T follicular helper cell (primary cell): ENCODE measurements around the gene TIGD1.

Experiments used
- DNase-seq: peaks from one replicate; pipeline ENCODE4 v3.0.0-alpha.2; 2020; ENCODE audit warnings: low read depth
- total RNA-seq, 2 experiments: gene quantifications; one replicate each; lab custom pipeline; 2026; lab: John Stamatoyannopoulos, UW

Gene TIGD1
- total RNA-seq: 19.4 to 25.9 reads per million in 2 experiments

DNA sequence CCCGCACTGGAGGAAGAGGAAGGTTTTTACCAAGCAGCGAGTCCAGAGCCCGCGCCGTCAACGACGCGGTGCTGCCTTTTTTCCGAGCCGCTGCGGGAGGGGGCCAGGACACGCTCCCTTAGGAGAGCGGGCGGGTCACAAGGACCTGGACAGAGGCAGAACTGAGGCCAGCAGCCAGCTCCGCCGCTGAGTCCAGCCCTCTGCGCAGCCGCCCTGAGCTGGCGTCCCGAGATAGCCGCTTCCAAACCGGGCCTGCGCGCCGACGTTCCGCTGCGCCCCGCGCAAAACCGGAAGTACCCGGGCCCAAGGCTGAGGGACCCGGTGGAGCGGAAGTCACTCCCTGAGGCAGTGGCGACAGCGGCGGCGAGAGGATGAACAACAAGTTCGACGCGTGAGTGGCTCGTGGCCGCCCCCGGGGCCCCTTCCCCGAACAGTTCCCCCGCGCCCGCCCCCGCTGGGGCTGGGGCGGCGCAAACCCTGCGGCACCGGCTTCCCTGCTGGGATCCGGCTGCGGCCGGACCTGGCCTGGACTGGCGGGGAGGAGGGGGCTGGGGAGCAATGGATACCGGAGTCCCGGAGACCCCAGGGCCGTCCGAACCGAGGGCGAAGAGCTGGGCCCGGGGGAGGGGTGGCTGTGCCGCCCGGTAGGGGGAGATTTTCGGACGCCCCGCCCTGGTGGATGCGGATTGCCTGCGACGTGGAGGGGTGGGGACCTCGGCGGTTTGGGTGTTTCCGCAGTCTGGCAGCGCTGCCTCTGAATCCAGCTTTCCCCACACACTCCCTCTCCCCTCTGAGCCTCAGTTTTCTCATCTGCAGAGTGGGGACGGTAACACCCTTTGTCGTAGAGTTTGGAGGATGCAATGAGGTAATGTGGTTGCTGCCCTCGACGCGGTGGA is at the start of gene TIGD1, which contains the start of gene EIF4E2:
Gene TIGD1, minus strand, starts transcription at position 204 of the 896 bp plus-strand sequence. CDS start 675 bp downstream, outside the sequence.
Gene EIF4E2, plus strand, starts transcription at position 336 of the 896 bp plus-strand sequence. Its CDS starts 36 bp downstream, at position 372.
- peak; percentile 82 for DNase-seq

DNA sequence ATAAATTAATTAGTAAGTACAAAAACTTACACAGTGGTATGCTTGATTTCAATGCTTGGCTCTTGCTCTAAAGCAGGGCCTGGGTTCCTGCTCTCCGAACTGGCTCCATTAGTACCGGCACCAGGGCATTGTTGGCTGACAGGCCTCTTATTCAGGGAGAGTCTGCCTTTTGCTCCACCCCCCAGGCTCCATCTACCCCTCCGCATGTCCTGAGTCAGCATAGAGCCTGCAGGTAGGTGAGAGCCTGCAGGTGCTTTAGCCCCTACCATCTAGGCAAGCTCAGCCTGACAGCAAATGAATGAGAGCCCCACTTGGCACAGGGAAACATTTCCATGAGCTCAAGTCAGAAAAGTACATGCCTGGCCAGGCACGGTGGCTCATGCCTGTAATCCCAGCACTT is 47.9 kb upstream of the TIGD1 start:
- no peak for DNase-seq

DNA sequence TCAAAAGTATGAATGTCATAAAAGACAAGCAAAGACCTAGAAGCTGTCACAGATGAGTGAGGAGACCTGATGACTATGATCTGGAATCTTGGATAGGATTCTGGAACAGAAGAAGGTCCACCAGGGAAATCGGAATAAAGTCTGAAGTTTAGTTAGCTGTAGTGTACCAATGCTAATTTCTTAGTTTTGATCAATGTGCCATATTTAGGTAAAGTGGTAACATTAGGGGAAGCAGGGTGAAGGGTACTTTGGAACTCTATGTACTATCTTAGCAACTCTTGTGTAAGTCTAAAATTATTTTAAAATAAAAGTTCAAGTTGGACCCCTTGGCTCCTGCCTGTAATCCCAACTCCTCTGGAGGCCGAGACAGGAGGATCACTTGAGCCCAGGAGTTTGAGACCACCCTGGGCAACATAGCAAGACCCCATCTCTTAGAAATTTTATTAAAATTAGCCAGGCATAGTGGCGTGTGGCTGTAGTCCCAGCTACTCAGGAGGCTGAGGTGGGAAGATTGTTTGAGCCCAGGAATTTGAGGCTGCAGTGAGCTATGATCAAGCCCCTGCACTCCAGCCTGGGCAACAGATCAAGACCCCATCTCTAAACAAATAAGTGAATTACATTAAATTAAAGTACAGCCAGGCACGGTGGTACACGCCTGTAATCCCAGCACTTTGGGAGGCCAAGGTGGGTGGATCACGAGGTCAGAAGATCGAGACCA is 47.2 kb upstream of the TIGD1 start:
- DNase-seq: no peak

DNA sequence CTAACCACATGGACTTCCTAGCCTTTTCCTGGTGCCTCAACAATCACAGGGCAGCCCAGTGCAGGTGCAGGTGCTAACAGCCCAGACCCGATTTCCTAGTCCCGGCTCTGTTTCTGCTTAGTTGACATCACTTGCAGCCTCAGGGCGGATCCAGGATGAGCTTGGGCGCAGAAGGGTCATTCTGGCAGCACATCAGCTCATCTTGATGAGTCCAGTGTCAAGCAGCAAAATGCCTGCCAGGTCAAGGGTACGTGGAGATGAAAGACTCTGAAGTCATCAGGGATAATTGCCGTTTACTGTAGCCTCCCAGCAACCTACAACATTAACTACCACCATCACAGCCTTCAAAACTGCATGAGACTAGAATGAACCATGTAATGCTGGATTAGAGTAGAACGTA is 43.6 kb upstream of the TIGD1 start:
- no peak for DNase-seq

DNA sequence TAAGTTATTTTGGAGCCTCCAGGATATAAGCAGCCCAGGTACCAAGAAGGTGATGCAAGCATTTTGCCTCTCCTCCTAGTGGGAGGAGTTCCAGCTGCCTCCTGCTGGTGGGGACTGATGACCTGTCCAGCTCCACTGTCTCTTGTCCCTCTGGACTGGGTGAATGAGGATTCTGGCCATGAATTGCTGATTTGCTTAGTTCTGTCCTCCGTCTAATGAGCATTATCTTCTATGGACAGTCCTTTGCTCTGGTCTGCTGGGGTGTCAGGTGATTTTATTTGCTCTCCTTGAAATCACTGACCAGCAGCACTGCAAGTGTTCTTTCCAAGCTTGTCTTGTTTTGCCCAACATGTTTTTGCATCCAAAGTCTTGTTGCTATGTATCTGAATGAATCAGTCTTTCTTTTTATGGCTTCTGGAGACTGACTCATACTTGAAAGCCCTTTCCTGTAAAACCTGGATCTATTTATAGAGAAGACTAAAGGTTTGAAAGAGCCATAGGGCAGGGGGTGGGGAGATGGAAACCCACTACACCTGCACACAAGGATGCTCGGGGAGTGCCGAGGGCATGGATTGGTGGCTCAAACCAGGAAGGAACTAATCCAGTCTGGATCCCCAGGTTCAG is 42.5 kb upstream of the TIGD1 start:
- no peak for DNase-seq

DNA sequence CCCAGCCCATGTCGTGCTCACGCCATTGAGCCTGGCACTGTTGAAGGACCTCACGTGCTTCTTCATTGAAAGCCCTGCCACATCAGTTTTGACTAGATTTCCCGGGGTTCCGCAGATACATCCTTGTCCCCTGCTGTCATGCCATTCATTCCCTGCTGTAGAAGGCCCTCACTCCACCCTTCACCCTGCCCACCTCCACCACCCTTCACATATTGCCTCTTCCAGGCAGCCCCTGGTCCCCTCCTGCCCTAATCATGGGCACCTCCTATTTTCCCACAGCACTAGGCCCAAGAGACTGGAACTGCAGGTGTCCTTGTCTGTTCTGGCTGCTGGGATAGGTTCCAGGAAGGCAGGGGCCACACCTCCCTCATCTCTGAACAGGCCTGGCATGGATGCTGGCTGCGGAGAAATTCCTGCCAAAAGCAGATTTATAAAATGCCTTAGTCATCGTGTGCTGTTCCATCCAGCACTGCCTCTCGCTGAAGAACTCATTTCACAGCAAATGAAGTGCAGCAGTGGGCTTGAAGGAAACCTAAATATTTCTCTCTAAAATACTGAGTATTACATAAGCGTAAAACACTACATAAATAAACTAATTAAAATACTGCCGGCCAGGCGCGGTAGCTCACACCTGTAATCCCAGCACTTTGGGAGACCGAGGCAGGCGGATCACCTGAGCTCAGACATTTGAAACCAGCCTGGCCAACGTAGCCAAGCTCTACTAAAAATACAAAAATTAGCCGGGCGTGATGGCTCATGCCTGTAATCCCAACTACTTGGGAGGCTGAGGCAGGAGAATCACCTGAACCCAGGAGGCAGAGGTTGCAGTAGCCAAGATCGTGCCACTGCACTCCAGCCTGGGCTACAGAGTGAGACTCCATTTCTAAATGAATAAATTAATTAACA is 38.6 kb upstream of the TIGD1 start:
- DNase-seq: no peak

DNA sequence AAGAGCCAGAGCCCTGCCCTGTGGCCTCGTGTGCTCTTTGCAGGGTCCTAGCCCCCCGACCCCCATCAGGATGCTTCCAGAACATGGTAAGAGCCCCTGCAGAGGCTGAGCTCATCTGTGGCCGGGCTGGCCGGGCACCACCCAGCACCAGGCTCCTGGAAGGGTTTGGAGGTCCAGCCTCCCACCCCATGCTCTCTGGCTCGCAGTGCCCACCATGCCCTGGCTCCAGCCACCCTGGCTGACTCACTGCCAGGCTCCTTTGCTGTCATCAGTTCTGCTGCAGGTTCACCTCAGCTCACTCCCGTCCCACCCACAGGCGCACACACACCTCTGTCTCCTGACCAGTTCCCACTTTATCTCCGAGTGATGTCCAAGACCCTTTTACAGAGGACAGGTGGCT is 37.7 kb upstream of the TIGD1 start:
- DNase-seq: no peak

GRCh38 chr2:232587512-232587911 is 37.2 kb upstream of the TIGD1 start:
- no peak for DNase-seq

- DNase-seq: no peak
These were observed 36.7 kb upstream of the TIGD1 start for GRCh38 chr2:232586943-232587505.

DNA sequence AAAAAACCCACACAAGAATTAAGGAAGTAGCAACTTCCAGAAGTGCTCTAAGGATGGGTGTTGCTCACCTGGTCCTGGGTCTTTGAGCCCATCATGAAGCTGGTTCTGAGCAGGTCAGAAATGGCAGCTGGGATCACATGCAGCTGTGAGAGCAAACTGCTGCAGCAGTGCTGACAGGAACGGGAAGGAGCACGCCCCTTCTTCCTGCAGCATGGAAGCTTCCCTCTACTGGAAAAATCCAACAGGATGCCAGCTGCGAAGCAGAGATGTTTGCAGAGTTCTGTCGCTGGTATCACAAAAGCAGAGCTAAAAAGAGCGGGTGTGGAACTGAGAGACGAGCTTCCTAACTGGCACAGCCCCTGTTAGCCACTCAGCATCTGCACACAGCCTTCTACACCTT is 33.9 kb upstream of the TIGD1 start:
- DNase-seq: no peak

GRCh38 chr2:232581725-232582124 is 31.4 kb upstream of the TIGD1 start:
- no peak for DNase-seq

DNA sequence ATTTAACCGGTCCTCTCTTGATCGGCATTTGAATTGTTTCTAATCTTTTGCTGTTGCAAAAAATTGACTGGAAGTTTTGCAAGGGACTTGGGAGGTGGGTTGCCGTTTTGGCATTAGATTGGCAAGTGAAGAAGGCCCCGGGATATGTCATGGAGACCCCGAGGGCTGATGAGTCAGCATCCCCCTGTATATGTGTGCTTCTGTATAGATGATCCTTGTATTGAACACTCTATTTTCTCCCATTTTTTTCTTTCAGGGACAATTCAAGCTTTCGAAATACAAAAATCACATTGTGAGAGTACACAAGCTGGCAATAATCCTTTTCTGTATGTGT is 30.3 kb upstream of the TIGD1 start:
- no peak for DNase-seq

DNA sequence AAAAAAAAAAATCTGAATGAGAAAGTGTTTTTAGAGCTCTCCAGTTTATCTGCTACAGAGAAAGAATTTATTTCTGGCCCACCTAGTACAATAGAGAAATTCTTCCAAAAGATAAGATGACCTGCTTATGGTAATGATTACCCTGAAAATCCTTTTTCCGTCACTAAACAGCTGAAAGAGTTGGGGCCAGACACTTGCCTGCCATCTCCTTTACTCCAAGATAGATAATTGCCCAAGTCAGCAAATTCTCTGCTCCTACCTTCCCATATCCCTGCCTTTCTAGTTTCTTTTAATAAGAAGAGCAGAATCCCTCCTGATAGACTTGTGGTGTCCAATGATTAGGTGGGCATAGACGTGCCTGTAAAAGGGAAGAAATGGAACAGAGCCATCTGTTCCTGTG is 28.3 kb upstream of the TIGD1 start:
- DNase-seq: no peak

DNA sequence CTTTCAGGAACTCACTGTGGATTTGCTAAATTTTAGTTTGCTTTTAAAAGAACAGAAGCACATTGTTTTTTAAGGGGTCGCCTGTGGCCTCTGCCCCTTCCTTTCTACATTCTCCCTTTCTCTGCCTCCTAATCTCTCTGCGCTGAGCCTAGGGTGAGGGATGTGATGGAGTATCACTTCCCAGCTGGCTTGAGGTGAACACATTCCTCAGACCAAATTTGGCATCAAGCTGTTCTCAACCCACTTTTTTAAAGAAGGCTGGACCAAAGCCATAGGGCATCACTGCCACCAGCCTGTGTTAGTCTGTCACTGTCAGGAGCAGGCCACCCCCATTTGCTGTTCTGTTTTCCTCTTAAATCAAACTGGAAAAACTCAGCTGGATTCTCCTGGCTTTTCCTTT is 27.5 kb upstream of the TIGD1 start:
- DNase-seq: no peak

DNA sequence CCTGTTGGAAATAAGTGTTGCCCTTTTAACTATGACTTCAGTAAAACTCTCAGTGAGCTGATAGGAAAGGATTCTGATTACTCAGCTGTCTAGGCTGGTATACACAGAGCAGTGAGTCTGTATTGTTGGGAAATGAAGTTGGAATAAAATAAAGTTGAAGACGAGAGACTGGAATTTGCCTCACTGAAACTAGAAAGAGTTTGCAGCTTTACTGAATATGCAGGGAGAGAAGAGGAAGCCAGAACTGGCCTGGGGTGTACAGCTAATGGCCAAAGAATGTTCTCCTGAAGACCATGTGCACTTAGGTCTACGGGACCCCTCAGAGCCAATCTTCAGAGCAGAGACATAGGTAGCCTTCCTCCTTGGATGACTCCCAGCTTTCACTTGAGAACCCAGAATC is 26.6 kb upstream of the TIGD1 start:
- no peak for DNase-seq

GRCh38 chr2:232575404-232575746 is 25.0 kb upstream of the TIGD1 start:
- no peak for DNase-seq

GRCh38 chr2:232574674-232575403 is 24.5 kb upstream of the TIGD1 start:
- DNase-seq: no peak

DNA sequence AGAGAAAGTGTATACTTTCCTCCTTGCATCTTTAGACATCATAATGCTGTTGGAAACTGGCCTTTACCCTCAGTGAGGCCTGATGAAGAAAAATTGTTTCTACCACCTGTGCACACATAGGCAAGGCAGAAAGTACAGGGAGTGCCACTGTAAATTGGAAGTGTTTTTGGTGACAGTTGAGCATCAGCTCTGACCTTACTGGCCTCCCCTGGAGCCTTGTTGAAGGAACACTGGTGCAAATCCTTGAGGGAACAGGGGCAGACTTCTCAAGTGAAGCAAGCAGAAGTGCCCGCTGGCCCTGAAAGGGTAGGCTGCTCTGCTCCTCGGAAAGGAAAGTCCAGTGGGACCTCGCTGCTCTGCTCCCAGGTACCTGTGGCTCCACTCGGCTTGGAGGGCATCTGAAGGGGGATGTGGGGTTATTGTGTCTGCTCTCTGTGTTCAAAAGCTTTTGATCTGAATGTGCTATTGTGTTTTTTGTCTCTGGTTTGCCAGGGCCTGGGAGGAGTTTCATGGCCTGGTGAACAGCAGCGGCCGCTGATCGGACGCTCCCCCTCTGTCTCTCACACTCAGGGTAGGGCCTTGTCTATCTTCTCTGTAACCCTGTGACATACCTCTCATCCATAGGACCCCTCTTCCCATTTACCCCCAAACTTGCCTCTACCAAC is 23.5 kb upstream of the TIGD1 start:
- DNase-seq: no peak

- no peak for DNase-seq
These were observed 22.7 kb upstream of the TIGD1 start for GRCh38 chr2:232573042-232573441.

- DNase-seq: no peak
These were observed 20.7 kb upstream of the TIGD1 start for GRCh38 chr2:232571026-232571474.
